ENCODE measurements around the gene HAVCR2. TPM values are rescaled to one million over a fixed set of nuclear protein-coding genes. Genes with fewer than 3 reads are reported as not detected.

HAVCR2 gene
- total and polyA plus RNA-seq, 10 of the 15 experiments (the other 5 are each of a cell fraction or from before 2014, with no cell fraction given), result 5.2 to 7.5 (median 6.9) TPM

- SMC1A ChIA-PET (ENCODE audit: uncharacterized antibody, unreplicated experiment), result interaction anchor here (2.2 kb wide), 1 partner anchor 46 kb away, joined by 6 read pairs; no protein-coding TSS in a partner anchor
- Histone ChIP-seq H2AFZ (ENCODE audit: control insufficient read depth, low read depth, low read length) (no peak overlapping the region), H3K4me3 (no peak overlapping the region), H3K9ac (ENCODE audit: control insufficient read depth, insufficient read depth, low read length) (no peak overlapping the region), H3K9me3 (replicated peaks; ENCODE audit: control insufficient read depth, insufficient read depth, low read length) (no peaks in the 10 kb centered on the region; the same call in 2 of the 3 replicates), H3K4me1 (ENCODE audit: control insufficient read depth, insufficient read depth, low read length) (peaks cover 7% of the 10 kb centered on the region), H3K36me3 (ENCODE audit: control insufficient read depth in 2 of 2, insufficient read depth in 2 of 2, low read length in 1 of 2) (no peaks in the 10 kb centered on the region; a peak in 1 of 4 replicates), H3K27ac (ENCODE audit: control insufficient read depth, insufficient read depth) (no peak overlapping the region), H4K20me1 (ENCODE audit: control insufficient read depth, insufficient read depth) (no peaks in the 10 kb centered on the region), H3K27me3 (replicated peaks in 1 of 2; ENCODE audit: control insufficient read depth in 2 of 2, insufficient read depth in 2 of 2, low read length in 1 of 2) (no peaks in the 10 kb centered on the region), H3K4me2 (ENCODE audit: control insufficient read depth, insufficient read depth) (no peak overlapping the region), H3K79me2 (ENCODE audit: control insufficient read depth, insufficient read depth, low read length) (no peaks in the 10 kb centered on the region)
- no peak for TF ChIP-seq KAT2A (conservative IDR thresholded peaks at IDR 0.05; ENCODE audit: control insufficient read depth, low read depth, low read length)
- TF ChIP-seq CEBPB (IDR thresholded peaks at IDR 0.05; ENCODE audit: borderline replicate concordance in 1 of 2, low read depth in 2 of 2, low read length in 2 of 2), result no peak
- TF ChIP-seq PML (IDR thresholded peaks at IDR 0.05; ENCODE audit: low read length), result no peak
- no peak for TF ChIP-seq BHLHE40 (IDR thresholded peaks at IDR 0.05; ENCODE audit: borderline replicate concordance in 1 of 2, low read depth in 2 of 2, low read length in 1 of 2)
- TF ChIP-seq CHD4 (IDR thresholded peaks at IDR 0.05), result no peak
- TF ChIP-seq, protein P1, sequence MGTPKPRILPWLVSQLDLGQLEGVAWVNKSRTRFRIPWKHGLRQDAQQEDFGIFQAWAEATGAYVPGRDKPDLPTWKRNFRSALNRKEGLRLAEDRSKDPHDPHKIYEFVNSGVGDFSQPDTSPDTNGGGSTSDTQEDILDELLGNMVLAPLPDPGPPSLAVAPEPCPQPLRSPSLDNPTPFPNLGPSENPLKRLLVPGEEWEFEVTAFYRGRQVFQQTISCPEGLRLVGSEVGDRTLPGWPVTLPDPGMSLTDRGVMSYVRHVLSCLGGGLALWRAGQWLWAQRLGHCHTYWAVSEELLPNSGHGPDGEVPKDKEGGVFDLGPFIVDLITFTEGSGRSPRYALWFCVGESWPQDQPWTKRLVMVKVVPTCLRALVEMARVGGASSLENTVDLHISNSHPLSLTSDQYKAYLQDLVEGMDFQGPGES (IDR thresholded peaks at IDR 0.05), result no peak
- TF ChIP-seq NFIC (IDR thresholded peaks at IDR 0.05; ENCODE audit: low read depth, low read length), result no peak
- TF ChIP-seq TAF1 (IDR thresholded peaks at IDR 0.05; ENCODE audit: borderline replicate concordance, low read depth, low read length), result no peak
- TF ChIP-seq ZZZ3 (IDR thresholded peaks at IDR 0.05; ENCODE audit: control insufficient read depth, insufficient read length, low read depth), result no peak
- TF ChIP-seq SUPT20H (IDR thresholded peaks at IDR 0.05; ENCODE audit: borderline replicate concordance, control insufficient read depth, low read depth, low read length), result no peak
- no peak for TF ChIP-seq ZBTB4 (CRISPR knock-in tag; IDR thresholded peaks at IDR 0.05)
- no peak for TF ChIP-seq CBFB (IDR thresholded peaks at IDR 0.05; ENCODE audit: low read depth)
- no peak for TF ChIP-seq KDM1A (IDR thresholded peaks at IDR 0.05; ENCODE audit: borderline replicate concordance)
- no peak for TF ChIP-seq IRF4 (IDR thresholded peaks at IDR 0.05; ENCODE audit: low read depth, low read length)
- intact Hi-C loops (cut with micrococcal nuclease; ENCODE audit: unreplicated experiment), result no loop called here
- RAD21 ChIA-PET (ENCODE audit: unreplicated experiment), result no interaction called here
- 49% methylated on average over 4 of the region's 4 CpGs for WGBS (ENCODE audit: insufficient coverage, insufficient replicate concordance, low lambda C conversion rate, missing lambda C conversion rate)
- no TSS peak for BruUV-seq (replicated peaks)
- DNase-seq (ENCODE audit: low read depth, low spot score) (no peak), FAIRE-seq (no peak), ATAC-seq (no peak)
- CTCF ChIA-PET, result interaction anchor here (0.9 kb wide), 1 partner anchor 47 kb away, joined by 3 read pairs; no protein-coding TSS in a partner anchor
- in situ Hi-C loops (cut with MboI), result no loop called here
- POLR2A ChIA-PET, result no interaction called here
Observed at GRCh38 chr5:157085930-157086329, 22.9 kb downstream of the HAVCR2 start.

All from GM12878 (cell line).